H9 (cell line): ENCODE measurements around the gene ZNF81. TPM values are rescaled to one million over a fixed set of nuclear protein-coding genes. Genes with fewer than 3 reads are reported as not detected.

ENCODE experiments used
- DNase-seq: peaks from one replicate; pipeline ENCODE4 v3.0.0-alpha.2; 2017
- H2AFZ ChIP-seq: one replicate; pipeline ENCODE4 v1.6.1; 2013; ENCODE audit warnings: mild to moderate bottlenecking, low read length, control low read depth, moderate library complexity
- H2AK5ac ChIP-seq: 2 replicates; pipeline ENCODE4 v1.6.1; 2013; ENCODE audit warnings: low read length, control low read depth, mixed read lengths; ENCODE audit not compliant: insufficient read length
- H2BK120ac ChIP-seq: one replicate; pipeline ENCODE4 v1.6.1; 2013; ENCODE audit warnings: low read depth, mild to moderate bottlenecking, low read length, control low read depth, inconsistent platforms; ENCODE audit not compliant: poor library complexity, severe bottlenecking
- H2BK12ac ChIP-seq: 2 replicates; pipeline ENCODE4 v1.6.1; 2013; ENCODE audit warnings: low read length, control low read depth, mixed read lengths, low read depth; ENCODE audit not compliant: insufficient read length
- H2BK15ac ChIP-seq: 2 replicates; pipeline ENCODE4 v1.6.1; 2013; ENCODE audit warnings: low read depth, low read length, control low read depth
- H2BK20ac ChIP-seq: one replicate; pipeline ENCODE4 v1.6.1; 2013; ENCODE audit warnings: low read depth, mild to moderate bottlenecking, low read length, control low read depth, inconsistent platforms; ENCODE audit not compliant: poor library complexity, severe bottlenecking
- H2BK5ac ChIP-seq: 2 replicates; pipeline ENCODE4 v1.6.1; 2013; ENCODE audit warnings: low read length, control low read depth, mixed read lengths; ENCODE audit not compliant: insufficient read length
- H3K14ac ChIP-seq: 2 replicates; pipeline ENCODE4 v1.6.1; 2013; ENCODE audit warnings: low read length, control low read depth; ENCODE audit not compliant: insufficient read depth
- H3K18ac ChIP-seq: 2 replicates; pipeline ENCODE4 v1.6.1; 2013; ENCODE audit warnings: low read depth, mild to moderate bottlenecking, mixed read lengths, low read length, control low read depth; ENCODE audit not compliant: insufficient read length
- H3K23ac ChIP-seq: 2 replicates; pipeline ENCODE4 v1.6.1; 2013; ENCODE audit warnings: low read length, control low read depth, mixed read lengths, low read depth; ENCODE audit not compliant: insufficient read length
- H3K23me2 ChIP-seq: 2 replicates; pipeline ENCODE4 v1.6.1; 2013; ENCODE audit warnings: low read depth, mild to moderate bottlenecking, mixed read lengths, low read length, control low read depth; ENCODE audit not compliant: insufficient read length, poor library complexity, severe bottlenecking
- H3K27ac ChIP-seq: 2 replicates; pipeline ENCODE4 v1.5.1; 2013; ENCODE audit warnings: low read length, control low read depth, mixed read lengths, low read depth; ENCODE audit not compliant: insufficient read length
- H3K27me3 ChIP-seq: 2 replicates; pipeline ENCODE4 v1.6.1; 2013; ENCODE audit warnings: low read length, control low read depth, inconsistent platforms; ENCODE audit not compliant: insufficient read depth
- H3K4ac ChIP-seq: 2 replicates; pipeline ENCODE4 v1.6.1; 2013; ENCODE audit warnings: low read depth, mild to moderate bottlenecking, control low read depth, inconsistent platforms, low read length, moderate library complexity
- H3K4me1 ChIP-seq: 2 replicates; pipeline ENCODE4 v1.6.1; 2013; ENCODE audit warnings: low read length, control low read depth, inconsistent platforms; ENCODE audit not compliant: insufficient read depth
- H3K4me2 ChIP-seq: 2 replicates; pipeline ENCODE4 v1.6.1; 2013; ENCODE audit warnings: low read length, control low read depth, mixed read lengths; ENCODE audit not compliant: insufficient read length, insufficient read depth
- H3K56ac ChIP-seq: 2 replicates; pipeline ENCODE4 v1.6.1; 2013; ENCODE audit warnings: low read depth, mild to moderate bottlenecking, mixed read lengths, low read length, control low read depth; ENCODE audit not compliant: insufficient read length
- H3K79me1 ChIP-seq: 2 replicates; pipeline ENCODE4 v1.6.1; 2013; ENCODE audit warnings: low read depth, mild to moderate bottlenecking, moderate library complexity, low read length, control low read depth, inconsistent platforms; ENCODE audit not compliant: insufficient read depth, poor library complexity, severe bottlenecking
- H3K79me2 ChIP-seq: 2 replicates; pipeline ENCODE4 v1.6.1; 2013; ENCODE audit warnings: low read length, control low read depth, inconsistent platforms; ENCODE audit not compliant: insufficient read depth
- H3K9ac ChIP-seq: 2 replicates; pipeline ENCODE4 v1.6.1; 2013; ENCODE audit warnings: low read length, control low read depth, mixed read lengths; ENCODE audit not compliant: insufficient read length; ENCODE audit errors: extremely low read depth
- H3K9me3 ChIP-seq: one replicate; pipeline ENCODE4 v1.6.1; 2013; ENCODE audit warnings: low read depth, low read length, inconsistent platforms; ENCODE audit not compliant: control insufficient read depth
- H3T11ph ChIP-seq: one replicate; pipeline ENCODE4 v1.6.1; 2013; ENCODE audit warnings: mild to moderate bottlenecking, low read length, control low read depth, inconsistent platforms
- H4K20me1 ChIP-seq: one replicate; pipeline ENCODE4 v1.6.1; 2013; ENCODE audit not compliant: control insufficient read depth, insufficient read length, insufficient read depth
- H4K5ac ChIP-seq: 2 replicates; pipeline ENCODE4 v1.6.1; 2013; ENCODE audit warnings: low read depth, mild to moderate bottlenecking, mixed read lengths, low read length, control low read depth; ENCODE audit not compliant: insufficient read length
- H4K8ac ChIP-seq: replicated peaks from 2 replicates; pipeline ENCODE4 v1.6.1; 2013; ENCODE audit warnings: low read length, control low read depth, mixed read lengths, low read depth; ENCODE audit not compliant: insufficient read length
- H4K91ac ChIP-seq: 2 replicates; pipeline ENCODE4 v1.6.1; 2013; ENCODE audit warnings: low read depth, mild to moderate bottlenecking, moderate library complexity, mixed read lengths, low read length, control low read depth; ENCODE audit not compliant: insufficient read length
- H3K27ac Mint-ChIP-seq, 3 experiments: 2 replicates in 2 of 3; 3 replicates in 1 of 3; pipeline ENCODE4 v1.8.0; 2020 to 2021; ENCODE audit warnings: mixed read lengths in 3 of 3, mild to moderate bottlenecking in 1 of 3, moderate library complexity in 1 of 3
- H3K27me3 Mint-ChIP-seq: 2 replicates; pipeline ENCODE4 v1.8.0; 2021; ENCODE audit warnings: low read depth, mild to moderate bottlenecking, moderate library complexity, mixed read lengths
- H3K36me3 Mint-ChIP-seq, 3 experiments: 2 replicates in 2 of 3; 3 replicates in 1 of 3; pipeline ENCODE4 v1.8.0; 2020 to 2021; ENCODE audit warnings: low read depth in 3 of 3, mixed read lengths in 3 of 3; ENCODE audit not compliant: insufficient read depth in 1 of 3
- H3K4me1 Mint-ChIP-seq, 2 experiments: 2 replicates each; pipeline ENCODE4 v1.8.0; 2020; ENCODE audit warnings: mixed read lengths in 2 of 2
- H3K4me3 Mint-ChIP-seq, 2 experiments: 2 replicates in 1 of 2; 3 replicates in 1 of 2; pipeline ENCODE4 v1.8.0; 2020 to 2021; ENCODE audit warnings: mild to moderate bottlenecking in 2 of 2, mixed read lengths in 2 of 2, moderate library complexity in 1 of 2
- H3K9me3 Mint-ChIP-seq, 2 experiments: 2 replicates in 1 of 2; 3 replicates in 1 of 2; pipeline ENCODE4 v1.8.0; 2020; ENCODE audit warnings: mild to moderate bottlenecking in 2 of 2, mixed read lengths in 2 of 2, moderate library complexity in 1 of 2
- CTCF ChIP-seq: fragments of 200-600 bp; sonication (generic); conservative IDR thresholded peaks from 3 replicates; pipeline ENCODE4 v1.8.0; 2021; ENCODE audit warnings: antibody characterized with exemption, mild to moderate bottlenecking
- WGBS: extraction: QIAGEN DNeasy Blood & Tissue Kit; methylation state at CpG from one replicate; pipeline ENCODE4 v1.1.7; 2013; ENCODE audit warnings: missing lambda C conversion rate, low lambda C conversion rate, mixed read lengths; ENCODE audit not compliant: insufficient read length; ENCODE audit errors: extremely low coverage; 5-methylcytosine and 5-hydroxymethylcytosine counted together
- total RNA-seq: library from RNA; stranded (reverse); gene quantifications from 2 replicates; pipeline ENCODE4 v1.2.1, GENCODE V29; 2021

ZNF81 gene
- total RNA-seq, 1 experiment from 2014 or later: 11.0 TPM

- H2BK20ac ChIP-seq: no peak overlapping the region
- Mint-ChIP-seq H3K4me3 (no peak overlapping the region), H3K4me1 (peaks cover 11 to 17% of the 10 kb centered on the region in 2 experiments), H3K27me3 (peaks cover 3% of the 10 kb centered on the region; the same call in 1 of the 2 replicates), H3K36me3 (peaks cover 0 to 14% (median 4%) of the 10 kb centered on the region in 3 experiments; a peak in 4 of 7 replicates), H3K9me3 (peaks cover 55 to 64% of the 10 kb centered on the region in 2 experiments), H3K27ac (no peak overlapping the region)
- no peaks in the 10 kb centered on the region for H4K20me1 ChIP-seq
- H3K79me2 ChIP-seq: no peaks in the 10 kb centered on the region
- H2AFZ ChIP-seq: no peak overlapping the region
- no peak overlapping the region for H3T11ph ChIP-seq
- H3K9ac ChIP-seq: no peak overlapping the region
- H3K27ac ChIP-seq: no peak overlapping the region
- no peak overlapping the region for H4K8ac ChIP-seq
- H3K4me1 ChIP-seq: no peaks in the 10 kb centered on the region
- no peak overlapping the region for H3K4ac ChIP-seq
- no peaks in the 10 kb centered on the region for H3K79me1 ChIP-seq
- no peak overlapping the region for H2BK12ac ChIP-seq
- WGBS: no CpG with 5 or more reads among the region's 9 CpGs
- H4K5ac ChIP-seq: no peak overlapping the region
- DNase-seq: no peak
- H2BK120ac ChIP-seq: no peak overlapping the region
- H2AK5ac ChIP-seq: no peak overlapping the region
- no peak overlapping the region for H3K18ac ChIP-seq
- H3K56ac ChIP-seq: no peak overlapping the region
- no peaks in the 10 kb centered on the region for H3K27me3 ChIP-seq
- no peak overlapping the region for H2BK5ac ChIP-seq
- H3K4me2 ChIP-seq: no peak overlapping the region
- no peak overlapping the region for H4K91ac ChIP-seq
- no peak overlapping the region for H3K23ac ChIP-seq
- peaks cover 29% of the 10 kb centered on the region for H3K9me3 ChIP-seq
- no peak overlapping the region for H2BK15ac ChIP-seq
- no peak overlapping the region for H3K14ac ChIP-seq
- H3K23me2 ChIP-seq: no peaks in the 10 kb centered on the region
- TF ChIP-seq CTCF: no peak
These were observed 27.6 kb upstream of the ZNF81 start for GRCh38 chrX:47808904-47809788.
